H1 (cell line): ENCODE results near the gene TRIM47. TPM values are rescaled to one million over a fixed set of nuclear protein-coding genes. Genes with fewer than 3 reads are reported as not detected.
A peak's percentile ranks its signal among the peaks of the same experiment; 100 is the strongest.

ENCODE experiments used
- CTCF ChIA-PET: fragments of 300-600 bp; sonication (Branson Sonifier 250); formaldehyde crosslinking; loops from one replicate; lab custom pipeline; 2021; ENCODE audit not compliant: partially characterized antibody; lab: Charles Lee
- POLR2A ChIA-PET: fragments of 300-600 bp; sonication (Branson Sonifier 250); formaldehyde crosslinking; loops from one replicate; lab custom pipeline; 2021; ENCODE audit warnings: inconsistent platforms; ENCODE audit not compliant: partially characterized antibody; lab: Charles Lee
- DNase-seq, 2 experiments: peaks; one replicate each; pipeline versions ENCODE4 v3.0.0 to v3.0.0-alpha.2; 2010 to 2022; ENCODE audit warnings: low spot score in 2 of 2, low read depth in 1 of 2, mixed read lengths in 1 of 2
- FAIRE-seq: peaks from 2 replicates; lab custom pipeline; 2011; peaks lifted over from hg19 to GRCh38; lab: Jason Lieb, UNC
- H2AFZ ChIP-seq: 2 replicates; pipeline ENCODE4 v1.8.1; 2012; ENCODE audit warnings: low read length, inconsistent platforms
- H2AK5ac ChIP-seq: 2 replicates; pipeline ENCODE4 v1.6.1; 2013; ENCODE audit warnings: low read depth, low read length
- H2BK120ac ChIP-seq: replicated peaks from 2 replicates; pipeline ENCODE3; 2013; ENCODE audit warnings: low read depth, low read length, inconsistent platforms
- H2BK12ac ChIP-seq: 2 replicates; pipeline ENCODE4 v1.6.1; 2013; ENCODE audit warnings: low read depth, low read length
- H2BK15ac ChIP-seq: 2 replicates; pipeline ENCODE4 v1.6.1; 2013; ENCODE audit warnings: low read length
- H2BK20ac ChIP-seq: 2 replicates; pipeline ENCODE4 v1.6.1; 2013; ENCODE audit warnings: low read length
- H2BK5ac ChIP-seq: 2 replicates; pipeline ENCODE4 v1.6.1; 2013; ENCODE audit warnings: low read depth, low read length
- H3K14ac ChIP-seq: 2 replicates; pipeline ENCODE4 v1.6.1; 2013; ENCODE audit warnings: inconsistent platforms; ENCODE audit not compliant: insufficient read length
- H3K18ac ChIP-seq: 2 replicates; pipeline ENCODE4 v1.6.1; 2013; ENCODE audit warnings: low read length; ENCODE audit errors: extremely low read depth
- H3K23ac ChIP-seq: 2 replicates; pipeline ENCODE4 v1.6.1; 2013; ENCODE audit warnings: inconsistent platforms; ENCODE audit not compliant: insufficient read length
- H3K23me2 ChIP-seq: 2 replicates; pipeline ENCODE4 v1.6.1; 2013; ENCODE audit warnings: low read depth, low read length
- H3K27ac ChIP-seq: 2 replicates; pipeline ENCODE4 v1.6.1; 2011; ENCODE audit warnings: low read depth, low read length, inconsistent platforms
- H3K27me3 ChIP-seq, 4 experiments: replicated peaks in 1 of 4; 1 replicate in 1 of 4; 2 replicates in 3 of 4; pipeline versions ENCODE4 v1.6.1 to v1.8.1; 2011 to 2013; ENCODE audit warnings: low read length in 3 of 4, mild to moderate bottlenecking in 3 of 4, inconsistent platforms in 2 of 4, mixed read lengths in 2 of 4, moderate library complexity in 1 of 4; ENCODE audit not compliant: control insufficient read depth in 3 of 4, insufficient read depth in 3 of 4; ENCODE audit errors: extremely low read depth in 1 of 4
- H3K36me3 ChIP-seq, 4 experiments: 2 replicates each; pipeline versions ENCODE4 v1.6.1 to v1.8.1; 2011 to 2013; ENCODE audit warnings: mild to moderate bottlenecking in 4 of 4, low read length in 3 of 4, moderate library complexity in 2 of 4, control low read depth in 1 of 4, inconsistent platforms in 1 of 4; ENCODE audit not compliant: insufficient read depth in 4 of 4, control insufficient read depth in 2 of 4
- H3K4ac ChIP-seq: replicated peaks from 2 replicates; pipeline ENCODE3; 2013; ENCODE audit warnings: low read length, low read depth, mixed read lengths, inconsistent platforms; ENCODE audit not compliant: insufficient read length
- H3K4me1 ChIP-seq, 4 experiments: replicated peaks in 1 of 4; 1 replicate in 1 of 4; 2 replicates in 3 of 4; pipeline versions ENCODE4 v1.6.1 to v1.8.1; 2011 to 2013; ENCODE audit warnings: low read length in 3 of 4, inconsistent platforms in 2 of 4, mixed read lengths in 1 of 4; ENCODE audit not compliant: insufficient read depth in 4 of 4, control insufficient read depth in 3 of 4
- H3K4me2 ChIP-seq, 2 experiments: 2 replicates each; pipeline versions ENCODE4 v1.6.1 to v1.8.1; 2011 to 2013; ENCODE audit warnings: low read depth in 2 of 2, low read length in 2 of 2, control low read depth in 1 of 2, inconsistent platforms in 1 of 2, mild to moderate bottlenecking in 1 of 2; ENCODE audit not compliant: insufficient read depth in 1 of 2
- H3K4me3 ChIP-seq, 4 experiments: fragments of 200-600, 300-600 bp in 1 of 4; sonication (generic), shearing (Covaris generic), sonication (Bioruptor Twin) in 1 of 4; 2 replicates each; pipeline versions ENCODE4 v1.5.1 to v1.8.1; 2011 to 2016; ENCODE audit warnings: low read length in 4 of 4, low read depth in 3 of 4, control low read depth in 2 of 4, inconsistent platforms in 2 of 4, mild to moderate bottlenecking in 2 of 4, mixed read lengths in 1 of 4, moderate library complexity in 1 of 4; ENCODE audit not compliant: insufficient read depth in 2 of 4; ENCODE audit errors: extremely low read depth in 1 of 4
- H3K56ac ChIP-seq: replicated peaks from 2 replicates; pipeline ENCODE3; 2013; ENCODE audit warnings: low read depth, mild to moderate bottlenecking, mixed read lengths, low read length, inconsistent platforms; ENCODE audit not compliant: insufficient read length
- H3K79me1 ChIP-seq: 2 replicates; pipeline ENCODE4 v1.6.1; 2013; ENCODE audit warnings: low read depth, low read length, control low read depth
- H3K79me2 ChIP-seq, 2 experiments: 2 replicates each; pipeline versions ENCODE4 v1.6.1 to v1.8.1; 2012 to 2013; ENCODE audit warnings: low read length in 2 of 2, mild to moderate bottlenecking in 2 of 2, inconsistent platforms in 1 of 2; ENCODE audit not compliant: insufficient read depth in 2 of 2, control insufficient read depth in 1 of 2
- H3K9ac ChIP-seq, 4 experiments: replicated peaks in 1 of 4; 1 replicate in 1 of 4; 2 replicates in 3 of 4; pipeline versions ENCODE4 v1.6.1 to v1.8.1; 2011 to 2013; ENCODE audit warnings: low read depth in 3 of 4, low read length in 3 of 4, control low read depth in 2 of 4, mild to moderate bottlenecking in 2 of 4, moderate library complexity in 2 of 4, inconsistent platforms in 1 of 4; ENCODE audit errors: extremely low read depth in 1 of 4
- H3K9me3 ChIP-seq, 2 experiments: 2 replicates each; pipeline versions ENCODE4 v1.6.1 to v1.8.1; 2012 to 2013; ENCODE audit warnings: mild to moderate bottlenecking in 2 of 2, moderate library complexity in 2 of 2, control low read depth in 1 of 2, inconsistent platforms in 1 of 2, low read depth in 1 of 2, low read length in 1 of 2, mixed read lengths in 1 of 2; ENCODE audit not compliant: insufficient read depth in 2 of 2
- H4K20me1 ChIP-seq, 2 experiments: replicated peaks in 1 of 2; 2 replicates each; pipeline versions ENCODE3 to v1.8.1; 2011 to 2013; ENCODE audit warnings: inconsistent platforms in 2 of 2, low read length in 2 of 2, mild to moderate bottlenecking in 1 of 2; ENCODE audit not compliant: insufficient read depth in 2 of 2, control insufficient read depth in 1 of 2
- H4K5ac ChIP-seq: 2 replicates; pipeline ENCODE4 v1.6.1; 2013; ENCODE audit warnings: low read length, low read depth, mixed read lengths, inconsistent platforms; ENCODE audit not compliant: insufficient read length
- H4K8ac ChIP-seq: 2 replicates; pipeline ENCODE4 v1.8.0; 2013; ENCODE audit warnings: mild to moderate bottlenecking, moderate library complexity, low read length, inconsistent platforms; ENCODE audit not compliant: insufficient read depth; ENCODE audit errors: extremely low read depth
- H4K91ac ChIP-seq: replicated peaks from 2 replicates; pipeline ENCODE3; 2013; ENCODE audit warnings: low read length, mixed read lengths, inconsistent platforms; ENCODE audit not compliant: insufficient read length
- HDAC2 ChIP-seq, 2 experiments: fragments of 300-600 bp in 1 of 2; sonication (generic) in 1 of 2; IDR thresholded peaks; 2 replicates each; pipeline ENCODE4 v1.6.1; 2011 to 2012; ENCODE audit warnings: low read depth in 2 of 2, low read length in 2 of 2, mild to moderate bottlenecking in 2 of 2, moderate library complexity in 2 of 2, borderline replicate concordance in 1 of 2, inconsistent platforms in 1 of 2
- POLR2AphosphoS5 ChIP-seq: IDR thresholded peaks from 2 replicates; pipeline ENCODE4 v1.6.1; 2011; ENCODE audit warnings: low read depth, low read length
- RAD21 ChIP-seq, 2 experiments: IDR thresholded peaks in 1 of 2; conservative IDR thresholded peaks in 1 of 2; 2 replicates each; pipeline ENCODE4 v1.6.1; 2011; ENCODE audit warnings: low read depth in 2 of 2, low read length in 2 of 2, improper control_type of control experiment in 1 of 2, inconsistent platforms in 1 of 2, mild to moderate bottlenecking in 1 of 2, moderate library complexity in 1 of 2
- SRF ChIP-seq: IDR thresholded peaks from 2 replicates; pipeline ENCODE4 v1.6.1; 2011; ENCODE audit warnings: mild to moderate bottlenecking, low read depth, low read length, moderate library complexity
- SUZ12 ChIP-seq: fragments of 200-600 bp; sonication (generic); IDR thresholded peaks from 2 replicates; pipeline ENCODE4 v1.6.1; 2012; ENCODE audit warnings: mild to moderate bottlenecking, inconsistent platforms, low read length, moderate library complexity, mixed read lengths
- USF2 ChIP-seq: IDR thresholded peaks from 2 replicates; pipeline ENCODE4 v1.6.1; 2011; ENCODE audit warnings: low read length, improper control_type of control experiment
- WGBS, 2 experiments: shearing (Covaris generic) in 1 of 2; methylation state at CpG; one replicate each; pipeline versions ENCODE4 v1.1.6 to v1.1.7; 2013 to 2015; ENCODE audit warnings: low lambda C conversion rate in 2 of 2, mixed read lengths in 2 of 2, inconsistent platforms in 1 of 2, low coverage in 1 of 2, missing lambda C conversion rate in 1 of 2; ENCODE audit not compliant: insufficient replicate concordance in 2 of 2, insufficient coverage in 1 of 2, insufficient read length in 1 of 2; ENCODE audit errors: extremely low coverage in 1 of 2, missing lambda C conversion rate in 1 of 2; 5-methylcytosine and 5-hydroxymethylcytosine counted together
- polyA plus RNA-seq, 7 experiments: library from polyadenylated mRNA; depleted of rRNA in 3 of 7; stranded (reverse) in 5 of 7; unstranded in 2 of 7; fragments of >200 nt in 5 of 7; fragments of 200-250 nt in 2 of 7; gene quantifications; 1 replicate in 5 of 7; 2 replicates in 1 of 7; 4 replicates in 1 of 7; pipeline versions ENCODE4 v1.2.1 to v1.2.3, GENCODE V29; 2011 to 2013; ENCODE audit warnings: missing spikeins in 2 of 7, mixed read lengths in 2 of 7
- total RNA-seq: library from RNA; stranded (reverse); fragmentation: NEBNext Ultra II Directional; extraction: Animal tissue kit (Norgen Biotek cat#: 25700); gene quantifications from 2 replicates; pipeline ENCODE4 v1.2.1, GENCODE V29; 2021

The TRIM47 gene
- total and polyA plus RNA-seq, 2 of the 8 experiments (the other 6 are each of a cell fraction or from before 2014, with no cell fraction given): 6.3 to 6.4 TPM

GRCh38 chr17:75853433-75853832 is 24.9 kb downstream of the TRIM47 start:
- H2AFZ ChIP-seq: no peak overlapping the region
- no peak overlapping the region for H2AK5ac ChIP-seq
- no peak for DNase-seq
- no peak overlapping the region for H4K5ac ChIP-seq
- H3K79me2 ChIP-seq: peaks cover 3 to 9% of the 10 kb centered on the region in 2 experiments; a peak in 3 of 4 replicates
- H3K4ac ChIP-seq: no peak overlapping the region
- 91% methylated on average over 7 of the region's 7 CpGs; no CpG with 5 or more reads in 1 of the 2 experiments for WGBS, 2 experiments
- H3K56ac ChIP-seq: no peak overlapping the region
- no peak overlapping the region for H3K27ac ChIP-seq
- H2BK15ac ChIP-seq: no peak overlapping the region
- TF ChIP-seq RAD21 (IDR thresholded peaks at IDR 0.05 in 1 of 2, conservative IDR thresholded peaks at IDR 0.05 in 1 of 2; ENCODE audit: low read depth in 2 of 2, low read length in 2 of 2): no peak
- TF ChIP-seq POLR2AphosphoS5: no peak
- no peak for TF ChIP-seq HDAC2 (IDR thresholded peaks at IDR 0.05; ENCODE audit: borderline replicate concordance in 1 of 2, low read depth in 2 of 2, low read length in 2 of 2)
- TF ChIP-seq USF2: no peak
- no peak for TF ChIP-seq SUZ12
- no peak for TF ChIP-seq SRF
- TF ChIP-seq, all 59 proteins: peak for 0
- H3K4me3 ChIP-seq: no peak overlapping the region
- peaks cover 5 to 18% (median 10%) of the 10 kb centered on the region in 4 experiments; a peak in 7 of 8 replicates for H3K36me3 ChIP-seq
- H3K14ac ChIP-seq: no peak overlapping the region
- no peak overlapping the region for H4K8ac ChIP-seq
- POLR2A ChIA-PET: interaction anchor here (1.2 to 4.7 kb wide), 6 partner anchors 18 to 77 kb away, joined by 3 to 21 read pairs (median 5); partner anchors contain the start of genes TRIM47 and TRIM65
- H3K23me2 ChIP-seq: peaks cover 6% of the 10 kb centered on the region
- H3K4me2 ChIP-seq: no peak overlapping the region; a peak in 1 of 4 replicates
- FAIRE-seq: no peak
- H3K27me3 ChIP-seq: no peaks in the 10 kb centered on the region
- H3K4me1 ChIP-seq: peaks cover 0 to 7% (median 2%) of the 10 kb centered on the region in 4 experiments; a peak in 4 of 7 replicates
- H3K18ac ChIP-seq: no peak overlapping the region
- H3K23ac ChIP-seq: no peak overlapping the region
- H2BK5ac ChIP-seq: no peak overlapping the region
- peaks cover 10% of the 10 kb centered on the region; the same call in 1 of the 2 replicates for H3K79me1 ChIP-seq
- H3K9ac ChIP-seq: peak overlapping the region in 1 of 4 experiments; percentile 25; a peak in 2 of 7 replicates
- no peak overlapping the region for H2BK120ac ChIP-seq
- H4K91ac ChIP-seq: no peak overlapping the region
- CTCF ChIA-PET: interaction anchor here (0.9 to 27.2 kb wide), 7 partner anchors 6 to 88 kb away, joined by 3 to 563 read pairs (median 3); partner anchors contain the start of genes GALK1 and UNC13D
- H4K20me1 ChIP-seq: no peaks in the 10 kb centered on the region
- no peak overlapping the region for H2BK20ac ChIP-seq
- H2BK12ac ChIP-seq: no peak overlapping the region
- H3K9me3 ChIP-seq: no peaks in the 10 kb centered on the region
